Measurements from ENCODE around the gene CELF2.
A peak's percentile ranks its signal among the peaks of the same experiment; 100 is the strongest.

Gene CELF2

GRCh38 chr10:11116817-11117216 is 99.1 kb downstream of the CELF2 start:
- Histone ChIP-seq H3K27ac (ENCODE audit: low read depth, low read length) (no peak overlapping the region), H3K4me2 (ENCODE audit: low read length) (no peak overlapping the region), H3K18ac (ENCODE audit: low read length) (no peak overlapping the region), H4K8ac (ENCODE audit: low read depth, low read length) (no peak overlapping the region), H2BK120ac (ENCODE audit: insufficient read depth, low read length, poor library complexity) (no peak overlapping the region), H3K4me1 (ENCODE audit: control insufficient read depth in 1 of 2, insufficient read depth in 2 of 2, low read length in 2 of 2) (no peaks in the 10 kb centered on the region), H3K9me3 (ENCODE audit: insufficient read depth, low read depth, low read length) (peaks cover 3% of the 10 kb centered on the region), H4K12ac (ENCODE audit: low read depth, low read length) (no peak overlapping the region), H2BK5ac (ENCODE audit: low read depth, low read length, poor library complexity) (no peak overlapping the region), H2AFZ (ENCODE audit: insufficient read depth, low read length, poor library complexity) (no peak overlapping the region), H2BK12ac (ENCODE audit: low read length) (no peak overlapping the region), H4K91ac (ENCODE audit: low read depth, low read length) (no peak overlapping the region), H3K4ac (ENCODE audit: low read depth, low read length) (no peak overlapping the region), H3K14ac (ENCODE audit: low read length) (no peak overlapping the region), H2AK5ac (ENCODE audit: low read length) (no peak overlapping the region), H3K4me3 (ENCODE audit: low read depth, low read length) (no peak overlapping the region), H3K79me2 (ENCODE audit: control insufficient read depth, insufficient read depth, low read length, poor library complexity) (peaks cover 1% of the 10 kb centered on the region), H3K9ac (ENCODE audit: low read length) (no peak overlapping the region), H3K36me3 (ENCODE audit: control insufficient read depth in 1 of 2, insufficient read depth in 2 of 2, low read length in 2 of 2) (no peaks in the 10 kb centered on the region), H3K23ac (ENCODE audit: low read length) (no peak overlapping the region), H3K79me1 (ENCODE audit: low read length) (no peaks in the 10 kb centered on the region), H3K27me3 (ENCODE audit: insufficient read depth, low read length) (no peaks in the 10 kb centered on the region)
- no CpG with 5 or more reads among the region's 6 CpGs for WGBS (ENCODE audit: extremely low coverage, insufficient coverage, insufficient read length)
- no peak for DNase-seq

- Histone ChIP-seq H3K27ac (ENCODE audit: low read depth, low read length) (no peak overlapping the region), H3K9ac (ENCODE audit: low read length) (peak overlapping the region; percentile 64), H3K79me1 (ENCODE audit: low read length) (no peaks in the 10 kb centered on the region), H4K91ac (ENCODE audit: low read depth, low read length) (no peak overlapping the region), H3K14ac (ENCODE audit: low read length) (no peak overlapping the region), H3K9me3 (ENCODE audit: insufficient read depth, low read depth, low read length) (peaks cover 3% of the 10 kb centered on the region), H3K4me3 (ENCODE audit: low read depth, low read length) (no peak overlapping the region), H4K12ac (ENCODE audit: low read depth, low read length) (no peak overlapping the region), H4K8ac (ENCODE audit: low read depth, low read length) (no peak overlapping the region), H3K23ac (ENCODE audit: low read length) (peak overlapping the region; percentile 96), H2BK12ac (ENCODE audit: low read length) (no peak overlapping the region), H3K27me3 (ENCODE audit: insufficient read depth, low read length) (no peaks in the 10 kb centered on the region), H2AFZ (ENCODE audit: insufficient read depth, low read length, poor library complexity) (no peak overlapping the region), H2BK120ac (ENCODE audit: insufficient read depth, low read length, poor library complexity) (no peak overlapping the region), H2BK5ac (ENCODE audit: low read depth, low read length, poor library complexity) (no peak overlapping the region), H3K79me2 (ENCODE audit: control insufficient read depth, insufficient read depth, low read length, poor library complexity) (peaks cover 1% of the 10 kb centered on the region), H3K4me1 (ENCODE audit: control insufficient read depth in 1 of 2, insufficient read depth in 2 of 2, low read length in 2 of 2) (no peaks in the 10 kb centered on the region), H3K4me2 (ENCODE audit: low read length) (no peak overlapping the region), H3K36me3 (ENCODE audit: control insufficient read depth in 1 of 2, insufficient read depth in 2 of 2, low read length in 2 of 2) (no peaks in the 10 kb centered on the region), H2AK5ac (ENCODE audit: low read length) (no peak overlapping the region), H3K4ac (ENCODE audit: low read depth, low read length) (no peak overlapping the region), H3K18ac (ENCODE audit: low read length) (no peak overlapping the region)
- WGBS (ENCODE audit: extremely low coverage, insufficient coverage, insufficient read length) = no CpG with 5 or more reads among the region's 4 CpGs
- DNase-seq = no peak
These were observed 101.0 kb downstream of the CELF2 start for GRCh38 chr10:11118686-11119085.

GRCh38 chr10:11119843-11120242 is 102.2 kb downstream of the CELF2 start:
- no CpG with 5 or more reads among the region's 7 CpGs for WGBS (ENCODE audit: extremely low coverage, insufficient coverage, insufficient read length)
- H3K18ac ChIP-seq (ENCODE audit: low read length) = no peak overlapping the region
- H2BK120ac ChIP-seq (ENCODE audit: insufficient read depth, low read length, poor library complexity) = no peak overlapping the region

DNA sequence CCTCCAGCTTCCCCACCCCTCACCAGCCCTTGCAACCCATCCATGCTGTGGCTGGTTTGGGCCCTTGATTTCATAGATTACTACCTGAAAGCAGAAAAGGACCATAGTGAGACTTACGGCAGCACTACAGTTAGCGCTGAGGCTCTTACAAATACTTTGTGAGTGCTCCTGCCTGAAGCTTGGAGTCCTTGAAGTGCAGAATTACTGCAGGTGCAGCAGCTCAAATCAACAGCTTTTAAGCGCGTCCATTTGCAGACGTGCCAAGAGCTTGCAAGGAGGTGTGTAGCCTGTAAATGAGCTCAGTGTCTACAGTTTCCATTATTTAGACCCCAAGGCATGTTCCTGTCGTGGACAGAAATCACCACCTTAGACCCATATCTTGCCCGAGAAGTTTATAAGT is 103.0 kb downstream of the CELF2 start:
- no peak overlapping the region for H3K9ac ChIP-seq (ENCODE audit: low read length)
- no peak overlapping the region for H2AFZ ChIP-seq (ENCODE audit: insufficient read depth, low read length, poor library complexity)
- H2BK5ac ChIP-seq (ENCODE audit: low read depth, low read length, poor library complexity) = no peak overlapping the region
- no peak overlapping the region for H2AK5ac ChIP-seq (ENCODE audit: low read length)
- no peak overlapping the region for H3K27ac ChIP-seq (ENCODE audit: low read depth, low read length)
- no peaks in the 10 kb centered on the region for H3K4me1 ChIP-seq (ENCODE audit: control insufficient read depth in 1 of 2, insufficient read depth in 2 of 2, low read length in 2 of 2)
- H3K79me1 ChIP-seq (ENCODE audit: low read length) = no peaks in the 10 kb centered on the region
- no peak overlapping the region for H4K91ac ChIP-seq (ENCODE audit: low read depth, low read length)
- H3K36me3 ChIP-seq (ENCODE audit: control insufficient read depth in 1 of 2, insufficient read depth in 2 of 2, low read length in 2 of 2) = no peaks in the 10 kb centered on the region
- no peak overlapping the region for H2BK12ac ChIP-seq (ENCODE audit: low read length)
- H3K14ac ChIP-seq (ENCODE audit: low read length) = no peak overlapping the region
- WGBS (ENCODE audit: extremely low coverage, insufficient coverage, insufficient read length) = no CpG with 5 or more reads among the region's 7 CpGs
- H3K4me3 ChIP-seq (ENCODE audit: low read depth, low read length) = no peak overlapping the region
- peaks cover 3% of the 10 kb centered on the region for H3K9me3 ChIP-seq (ENCODE audit: insufficient read depth, low read depth, low read length)
- H4K8ac ChIP-seq (ENCODE audit: low read depth, low read length) = no peak overlapping the region
- no peak overlapping the region for H4K12ac ChIP-seq (ENCODE audit: low read depth, low read length)
- no peaks in the 10 kb centered on the region for H3K27me3 ChIP-seq (ENCODE audit: insufficient read depth, low read length)
- H3K4ac ChIP-seq (ENCODE audit: low read depth, low read length) = no peak overlapping the region
- H3K18ac ChIP-seq (ENCODE audit: low read length) = no peak overlapping the region
- H3K4me2 ChIP-seq (ENCODE audit: low read length) = no peak overlapping the region
- no peak overlapping the region for H3K23ac ChIP-seq (ENCODE audit: low read length)
- DNase-seq = no peak
- H3K79me2 ChIP-seq (ENCODE audit: control insufficient read depth, insufficient read depth, low read length, poor library complexity) = peaks cover 1% of the 10 kb centered on the region
- no peak overlapping the region for H2BK120ac ChIP-seq (ENCODE audit: insufficient read depth, low read length, poor library complexity)

More at GRCh38 chr10:11119843-11120242, 102.2 kb downstream of the CELF2 start:
- Histone ChIP-seq H2BK5ac (ENCODE audit: low read depth, low read length, poor library complexity) (no peak overlapping the region), H3K4me2 (ENCODE audit: low read length) (no peak overlapping the region), H3K27ac (ENCODE audit: low read depth, low read length) (no peak overlapping the region), H3K14ac (ENCODE audit: low read length) (no peak overlapping the region), H3K36me3 (ENCODE audit: control insufficient read depth in 1 of 2, insufficient read depth in 2 of 2, low read length in 2 of 2) (no peaks in the 10 kb centered on the region), H3K9me3 (ENCODE audit: insufficient read depth, low read depth, low read length) (peaks cover 3% of the 10 kb centered on the region), H3K4ac (ENCODE audit: low read depth, low read length) (no peak overlapping the region), H3K4me1 (ENCODE audit: control insufficient read depth in 1 of 2, insufficient read depth in 2 of 2, low read length in 2 of 2) (no peaks in the 10 kb centered on the region), H3K23ac (ENCODE audit: low read length) (no peak overlapping the region), H4K12ac (ENCODE audit: low read depth, low read length) (no peak overlapping the region), H2AFZ (ENCODE audit: insufficient read depth, low read length, poor library complexity) (no peak overlapping the region), H3K27me3 (ENCODE audit: insufficient read depth, low read length) (no peaks in the 10 kb centered on the region), H4K8ac (ENCODE audit: low read depth, low read length) (no peak overlapping the region), H4K91ac (ENCODE audit: low read depth, low read length) (no peak overlapping the region), H3K79me2 (ENCODE audit: control insufficient read depth, insufficient read depth, low read length, poor library complexity) (peaks cover 1% of the 10 kb centered on the region), H3K4me3 (ENCODE audit: low read depth, low read length) (no peak overlapping the region), H2AK5ac (ENCODE audit: low read length) (no peak overlapping the region), H3K79me1 (ENCODE audit: low read length) (no peaks in the 10 kb centered on the region), H2BK12ac (ENCODE audit: low read length) (no peak overlapping the region), H3K9ac (ENCODE audit: low read length) (no peak overlapping the region)
- no peak for DNase-seq

Data from trophoblast cell (in vitro differentiated cells and primary cell).